Left lobe of liver (tissue), 2 donors: ENCODE data around the gene SUCLA2. TPM values are rescaled to one million over a fixed set of nuclear protein-coding genes. Genes with fewer than 3 reads are reported as not detected.
"Not testable (repeated sequence)": the region's sequence is repeated elsewhere in the genome, so short reads cannot be mapped to it uniquely, and the experiment has no call there.

ENCODE experiments used
- ATAC-seq: fragments of 200-7000 bp; cut with Tn5 transposase; one replicate; pipeline ENCODE4 v1.9.1; 2020; ENCODE audit warnings: mild to moderate bottlenecking, moderate library complexity
- DNase-seq: peaks from one replicate; pipeline ENCODE4 v3.0.0-alpha.2; 2020; ENCODE audit warnings: low spot score
- total RNA-seq: library from RNA; stranded (reverse); gene quantifications from one replicate; pipeline ENCODE4 v1.2.1, GENCODE V29; 2021
- donor health status: DM: no; HTN: no; CAD: no; lungs with moderate emphysema.
- donor health status: DM: no; HTN: yes; CAD: no.

Gene SUCLA2
- total RNA-seq, 1 donor from 2014 or later = 15.7 TPM

DNA sequence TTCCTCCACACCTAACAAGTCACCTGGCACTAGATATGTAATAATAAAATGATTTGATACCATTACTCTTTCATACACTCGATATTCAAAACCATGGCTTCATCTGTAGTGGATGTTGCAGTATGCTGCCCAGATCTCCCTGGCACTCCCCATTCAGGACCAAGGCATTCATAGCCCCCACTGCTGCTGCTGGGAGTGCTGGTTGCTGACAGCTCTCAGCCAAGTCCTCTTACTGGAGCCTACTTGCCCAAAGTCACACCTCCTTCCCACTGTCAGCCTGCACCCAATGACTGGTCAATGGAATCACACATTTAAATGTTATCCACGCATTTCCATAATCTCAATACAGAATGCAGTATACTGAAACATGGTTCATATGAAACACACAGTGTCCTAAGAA lies 3.7 kb downstream of the SUCLA2 start:
- DNase-seq (no peak), ATAC-seq (no peak)

DNA sequence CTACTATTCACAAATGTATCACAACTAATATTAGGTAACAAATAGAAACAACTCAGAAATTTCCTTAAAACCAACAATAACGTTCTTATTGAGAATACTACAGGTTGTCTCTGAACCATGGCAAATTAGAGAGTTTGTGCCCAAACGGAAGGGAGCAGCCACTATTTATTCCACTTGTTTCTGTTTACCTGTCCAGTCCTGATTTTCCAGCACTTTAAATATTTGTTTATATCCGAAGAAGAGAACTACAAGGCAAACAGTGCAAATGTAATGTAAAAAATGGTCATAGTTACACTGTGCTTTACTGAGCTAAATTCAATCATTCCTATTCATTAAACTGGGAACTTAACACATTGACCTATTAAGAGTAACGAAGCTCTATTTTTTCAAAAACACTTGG lies 9.2 kb downstream of the SUCLA2 start:
- peak; percentile 42 for ATAC-seq
- no peak for DNase-seq

DNA sequence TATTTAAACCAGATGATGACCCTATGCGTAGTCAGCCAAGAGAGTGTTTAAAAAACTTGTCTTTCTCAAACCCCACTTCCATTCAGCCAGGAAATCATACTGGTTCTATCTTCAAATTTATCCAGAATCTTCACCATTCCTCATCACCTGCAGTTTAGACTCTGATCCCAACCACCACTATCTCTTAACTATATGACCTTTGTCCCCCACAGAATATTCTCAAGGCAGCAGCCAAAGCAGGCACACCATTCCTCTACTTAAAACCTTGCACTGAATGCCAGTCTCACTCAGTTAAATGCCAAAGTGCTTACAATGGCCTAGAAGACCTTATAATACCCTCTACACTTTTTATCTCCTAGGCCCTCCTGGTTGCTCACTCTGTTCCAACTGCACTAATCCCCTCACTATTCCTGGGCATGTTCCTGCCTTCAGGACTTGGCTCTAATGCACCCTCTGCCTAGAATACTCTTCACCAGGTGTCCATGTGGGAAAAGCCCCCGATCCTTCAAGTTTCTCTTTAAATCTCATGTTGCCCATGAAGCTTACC lies 10.1 kb downstream of the SUCLA2 start:
- ATAC-seq = peak; percentile 93

DNA sequence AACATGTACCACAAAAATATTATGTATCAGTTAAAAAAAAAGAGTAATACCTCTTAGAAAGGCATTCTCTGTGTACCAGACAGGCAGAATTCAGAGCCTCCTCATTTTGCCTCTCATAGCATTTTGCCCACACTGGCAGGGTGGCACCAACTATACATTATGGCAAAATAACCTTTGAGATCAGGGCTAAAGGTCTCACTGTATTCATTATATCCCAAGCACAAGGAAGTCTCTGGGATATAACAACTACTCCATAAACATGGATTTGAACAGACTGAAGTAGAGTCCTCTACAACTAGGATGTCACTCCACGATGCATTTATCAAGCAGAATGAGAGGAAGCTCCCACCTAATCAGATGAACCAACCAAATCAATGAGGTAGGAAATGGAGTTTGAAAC lies 10.6 kb downstream of the SUCLA2 start:
- no peak for DNase-seq
- peak; percentile 48 for ATAC-seq

More for the DNA sequence above, 10.1 kb downstream of the SUCLA2 start:
- DNase-seq = no peak

DNA sequence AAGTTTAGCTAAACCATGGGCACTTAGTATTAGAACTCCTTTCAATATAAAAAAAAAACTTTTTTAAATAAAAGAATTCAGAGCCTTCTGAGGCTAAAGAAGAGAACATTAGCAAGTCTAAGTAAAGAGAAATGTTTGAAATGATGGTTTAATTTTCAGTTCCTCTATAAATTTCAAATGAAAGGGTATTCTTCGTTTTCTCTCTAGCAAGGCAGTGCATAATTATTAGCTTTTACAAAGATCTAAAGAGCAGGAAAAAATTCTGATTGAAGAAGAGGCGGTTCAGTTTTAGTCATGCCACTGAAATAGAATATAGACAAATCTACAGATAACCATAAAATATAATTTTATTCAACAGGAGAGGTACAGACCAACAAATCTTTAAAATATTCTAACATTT lies 18.0 kb downstream of the SUCLA2 start:
- DNase-seq (no peak), ATAC-seq (no peak)

DNA sequence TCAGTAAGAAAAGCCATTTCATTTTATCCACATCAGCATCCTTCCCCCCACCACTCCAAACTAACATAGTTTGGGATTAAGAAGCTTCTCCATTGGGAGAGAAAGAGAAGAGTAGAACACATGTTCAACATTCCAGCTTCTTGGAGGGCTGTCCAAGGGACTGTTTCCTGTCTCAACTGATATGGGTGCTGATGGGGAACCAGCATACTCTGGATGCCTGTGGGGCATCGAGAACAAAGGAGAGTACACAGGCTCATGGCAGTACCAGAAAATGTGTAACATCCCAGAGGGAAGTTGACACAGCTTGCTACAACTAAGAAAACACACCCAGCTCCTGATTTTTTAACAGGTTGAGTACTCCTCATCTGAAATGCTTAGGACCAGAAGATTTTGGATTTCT lies 24.7 kb downstream of the SUCLA2 start:
- DNase-seq = no peak
- ATAC-seq = no peak

DNA sequence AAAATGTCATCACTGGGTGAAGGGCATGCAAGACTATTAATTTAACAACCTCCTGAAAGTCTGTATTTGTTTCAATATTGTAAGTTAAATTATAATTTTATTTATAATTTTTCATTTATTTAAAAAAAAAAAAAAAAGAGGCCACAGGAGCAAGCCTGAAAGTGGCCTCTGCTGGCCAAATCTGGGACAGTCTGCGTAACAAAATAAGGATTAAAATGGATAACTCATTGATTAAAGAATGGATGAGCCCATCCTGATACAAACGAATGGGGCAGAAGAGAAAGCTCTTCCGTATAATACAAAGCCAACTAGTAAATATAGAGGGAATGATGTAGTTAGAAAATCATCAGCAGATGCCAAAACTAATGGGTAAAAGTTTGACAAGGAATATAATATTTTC lies 36.2 kb downstream of the SUCLA2 start:
- ATAC-seq (no peak), DNase-seq (no peak)

DNA sequence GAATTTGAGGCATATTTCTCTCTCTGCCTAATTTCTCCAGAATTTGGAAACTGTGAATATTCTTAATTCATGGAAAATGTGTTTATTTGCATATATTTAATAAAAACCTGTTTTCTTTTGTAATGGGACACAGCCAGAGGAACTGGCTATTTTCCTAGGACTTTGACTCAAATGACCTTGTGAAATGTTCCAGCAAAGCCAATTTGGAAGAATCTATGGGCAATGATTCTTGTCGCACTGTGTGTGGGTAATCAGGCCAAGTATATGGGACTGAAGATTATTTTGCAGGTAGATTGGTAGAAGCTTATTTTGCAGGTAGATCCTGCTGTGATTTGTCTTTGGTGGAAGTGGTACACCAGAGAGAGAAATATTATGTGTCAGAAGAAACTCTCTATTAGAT lies 38.8 kb downstream of the SUCLA2 start:
- no peak for DNase-seq
- ATAC-seq = peak; percentile 84

DNA sequence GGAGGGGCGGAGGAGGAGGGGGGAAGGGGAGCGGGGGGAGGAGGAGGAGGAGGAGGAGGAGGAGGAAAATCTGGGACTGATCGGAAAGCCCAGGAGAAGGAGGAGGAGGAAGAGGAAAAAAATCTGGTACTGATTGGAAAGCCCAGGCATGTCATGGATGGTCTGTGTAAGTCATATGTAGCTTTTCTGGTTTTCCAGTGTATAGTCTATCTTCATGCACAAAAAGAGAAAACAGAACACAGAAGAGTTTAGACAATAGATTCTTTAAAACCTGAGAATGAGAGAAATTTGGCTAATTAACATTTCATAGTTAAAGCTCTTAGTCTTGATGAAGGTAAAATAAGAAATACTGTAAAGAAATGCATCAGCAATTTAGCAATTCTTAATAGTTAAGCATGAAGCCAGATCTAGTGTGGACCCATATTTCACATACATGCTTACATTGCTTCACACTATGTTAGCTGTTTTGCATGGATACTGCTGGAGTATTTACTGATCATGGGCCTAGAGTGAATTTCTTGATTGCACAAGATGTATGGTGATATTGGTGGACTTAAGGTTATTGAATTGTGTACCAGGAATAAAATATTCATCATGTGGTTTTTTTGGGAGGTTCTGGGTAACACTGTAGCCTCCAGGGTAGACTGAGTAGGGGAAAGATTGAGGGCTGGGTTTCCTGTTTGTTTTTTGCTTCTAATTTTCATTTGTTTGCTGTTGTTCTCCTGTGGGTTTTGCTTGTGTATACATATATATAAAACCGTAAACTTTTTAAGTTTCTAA lies 41.4 kb downstream of the SUCLA2 start:
- no peak for ATAC-seq
- no peak for DNase-seq

DNA sequence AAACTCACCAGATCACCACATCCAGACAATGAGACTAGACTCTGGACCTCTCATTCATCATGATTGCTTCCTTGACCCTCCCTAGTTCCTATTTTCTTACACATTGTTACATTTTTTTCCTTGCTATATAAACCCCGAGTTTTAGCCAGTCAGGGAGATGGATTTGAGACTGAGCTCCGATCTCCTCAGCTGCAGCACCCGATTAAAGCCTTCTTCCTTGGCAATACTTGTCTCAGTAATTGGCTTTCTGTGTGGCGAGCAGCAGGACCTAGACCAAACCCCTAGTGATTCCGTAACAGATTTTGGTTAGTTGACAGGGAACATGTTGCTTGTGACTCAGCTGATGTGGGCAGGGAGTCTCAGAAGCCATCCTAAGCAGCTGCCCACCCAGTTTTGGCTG lies 44.0 kb downstream of the SUCLA2 start:
- ATAC-seq = no peak

DNA sequence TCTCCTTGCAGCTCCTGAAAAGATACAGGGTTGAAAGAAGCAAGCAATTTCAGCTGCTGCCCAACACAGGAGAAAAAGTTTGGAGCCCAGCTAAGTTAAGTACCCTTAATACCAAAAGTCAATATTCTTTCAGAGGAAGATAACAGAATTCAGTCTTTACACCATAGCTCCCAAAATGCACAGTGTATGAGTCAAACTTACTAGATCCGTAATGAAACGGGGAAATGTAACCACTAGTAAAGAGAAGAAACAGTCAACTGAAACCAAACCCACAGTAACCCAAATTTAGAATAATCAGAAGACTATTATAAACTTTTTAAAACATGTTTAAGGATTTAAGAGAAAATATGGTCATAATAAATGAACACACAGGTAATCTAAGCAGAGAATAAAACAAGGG lies 45.2 kb downstream of the SUCLA2 start:
- ATAC-seq (no peak), DNase-seq (no peak)

More for the DNA sequence above, 44.0 kb downstream of the SUCLA2 start:
- no peak for DNase-seq

DNA sequence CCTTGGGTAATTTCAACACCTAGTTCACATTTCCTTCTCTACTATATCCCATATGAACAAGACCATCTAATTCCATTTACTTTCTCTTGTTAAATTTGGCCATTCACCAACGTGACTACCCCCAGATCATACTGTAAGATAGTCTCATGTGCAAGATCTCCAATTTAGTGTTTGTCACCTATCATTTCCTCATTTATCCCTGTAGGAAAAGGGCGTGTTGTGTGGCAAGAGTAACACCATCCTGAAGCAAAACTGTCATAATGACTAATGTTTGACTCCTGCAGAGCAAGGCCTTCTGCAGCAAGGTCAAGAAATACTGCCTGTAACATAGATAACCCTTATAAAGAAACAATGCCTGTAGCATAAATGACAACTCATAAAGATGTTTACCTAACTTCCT lies 51.3 kb downstream of the SUCLA2 start:
- DNase-seq (no peak), ATAC-seq (no peak)

DNA sequence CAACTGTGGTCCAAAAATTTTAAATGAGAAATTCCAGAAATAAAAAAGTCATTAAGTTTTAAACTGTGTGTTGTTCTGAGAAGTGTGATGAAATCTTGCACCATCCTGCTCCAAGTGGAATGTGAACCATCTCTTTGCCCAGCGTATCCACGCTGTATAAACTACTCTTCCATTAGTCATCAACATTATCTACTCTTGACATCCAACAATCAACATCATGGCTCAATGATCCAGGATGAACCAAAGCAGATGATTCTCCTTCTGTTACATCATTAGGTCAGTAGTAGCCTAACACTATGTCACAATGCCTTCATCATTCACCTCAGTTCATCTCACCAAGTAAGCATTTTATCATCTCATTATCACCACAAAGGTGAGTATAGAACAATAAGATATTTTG lies 55.3 kb downstream of the SUCLA2 start:
- no peak for ATAC-seq
- no peak for DNase-seq

DNA sequence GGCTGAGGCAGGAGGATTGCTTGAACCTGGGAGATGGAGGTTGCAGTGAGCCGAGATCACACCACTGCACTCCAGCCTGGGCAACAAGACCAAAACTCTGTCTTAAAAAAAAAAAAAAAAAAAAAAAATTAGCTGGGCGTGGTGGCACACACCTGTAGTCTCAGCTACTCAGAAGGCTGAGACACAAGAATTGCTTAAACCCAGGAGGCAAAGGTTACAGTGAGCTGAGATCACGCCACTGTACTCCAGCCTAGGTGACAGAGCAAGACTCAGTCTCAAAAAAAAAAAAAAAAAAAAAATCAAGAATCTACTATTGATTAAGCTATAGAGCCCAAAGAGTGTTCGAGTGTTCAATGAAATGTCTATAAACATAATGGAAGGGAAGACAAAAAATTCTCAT lies 55.9 kb downstream of the SUCLA2 start:
- DNase-seq, ATAC-seq: not testable (repeated sequence)

DNA sequence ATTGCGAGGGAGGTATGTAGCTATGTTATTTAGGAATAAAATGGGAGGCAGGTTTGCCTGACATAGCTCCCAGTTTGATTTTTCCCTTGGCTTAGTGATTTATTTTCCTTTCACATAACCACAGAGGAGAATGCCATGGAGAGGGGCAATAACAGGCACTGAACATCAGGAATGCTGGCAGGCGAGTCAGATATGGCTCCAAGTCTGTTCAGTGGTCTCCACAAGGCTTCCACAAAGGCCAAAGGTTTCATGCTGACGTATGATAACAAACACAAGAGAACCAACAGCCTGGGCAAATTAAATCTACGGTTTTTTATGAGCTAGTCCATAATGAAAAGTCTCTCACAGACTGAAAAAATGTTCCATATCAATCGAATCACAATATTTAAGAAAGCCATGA lies 66.7 kb downstream of the SUCLA2 start:
- DNase-seq (no peak), ATAC-seq (no peak)

DNA sequence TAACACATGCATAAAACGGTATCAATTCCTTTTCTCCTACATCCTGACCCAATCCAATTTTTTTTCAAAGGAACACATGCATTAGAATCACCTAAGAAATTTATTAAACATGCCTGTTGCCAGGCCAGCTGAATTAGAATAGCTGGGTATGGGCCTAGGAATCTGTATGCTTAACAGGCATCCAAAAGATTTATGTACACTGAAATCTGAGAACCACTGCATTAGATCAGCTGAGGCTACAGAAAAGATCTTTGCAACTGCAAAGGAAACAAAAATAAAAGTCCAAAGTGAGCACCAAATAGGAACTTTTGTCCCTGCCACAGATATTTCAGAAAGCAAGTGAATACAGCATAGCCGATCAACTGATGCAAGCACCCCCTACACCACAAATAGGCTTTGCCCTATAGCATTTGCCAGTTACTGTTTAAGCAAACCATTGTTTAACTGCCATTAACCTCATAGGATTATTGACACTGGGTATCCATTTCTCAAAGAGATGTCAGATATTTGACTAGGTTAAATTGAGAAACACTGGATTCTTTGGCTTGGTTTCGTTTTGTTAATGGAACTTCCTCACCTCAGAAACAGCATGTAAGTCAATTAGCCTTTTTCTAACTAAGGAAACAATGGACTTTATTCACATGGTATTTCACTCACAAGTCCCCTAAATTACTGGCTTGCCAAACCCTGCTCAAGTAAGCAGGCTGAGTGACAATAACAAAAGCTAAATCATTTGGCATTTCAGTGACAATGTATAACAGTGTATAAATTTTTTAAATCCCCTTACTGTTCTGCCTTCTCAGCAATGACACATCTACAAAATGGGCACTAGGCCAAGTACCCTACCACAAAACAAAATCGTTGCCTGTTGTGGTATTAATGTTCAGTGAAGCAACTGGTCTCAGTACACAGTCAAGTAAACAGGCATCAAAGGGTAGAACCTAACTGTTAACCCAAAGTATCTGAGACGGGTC lies 67.8 kb downstream of the SUCLA2 start:
- DNase-seq (no peak), ATAC-seq (no peak)

DNA sequence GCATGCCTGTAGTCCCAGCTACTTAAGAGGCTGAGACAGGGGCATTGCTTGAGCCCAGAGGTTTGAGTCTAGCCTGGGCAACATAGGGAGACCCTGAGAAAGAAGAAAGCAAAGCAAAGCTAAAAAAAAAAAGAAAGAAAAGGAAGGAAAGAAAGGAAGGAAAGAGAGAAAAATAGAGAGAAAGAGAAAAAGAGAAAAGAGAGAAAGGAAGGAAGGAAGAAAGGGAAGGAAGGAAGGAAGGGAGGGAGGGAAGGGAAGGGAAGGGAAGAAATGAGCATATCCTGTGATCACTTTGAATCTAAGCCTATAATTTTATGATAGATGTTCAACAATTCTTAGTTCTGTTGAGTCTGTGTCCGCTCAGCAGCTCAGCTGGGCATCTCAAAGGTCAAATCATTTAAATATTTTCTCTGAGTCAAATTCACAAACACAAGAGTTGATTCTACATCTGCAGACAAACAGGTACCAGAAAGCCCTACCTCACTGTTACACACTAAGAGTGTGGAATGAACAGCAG lies 70.4 kb downstream of the SUCLA2 start:
- ATAC-seq (no peak), DNase-seq (no peak)

DNA sequence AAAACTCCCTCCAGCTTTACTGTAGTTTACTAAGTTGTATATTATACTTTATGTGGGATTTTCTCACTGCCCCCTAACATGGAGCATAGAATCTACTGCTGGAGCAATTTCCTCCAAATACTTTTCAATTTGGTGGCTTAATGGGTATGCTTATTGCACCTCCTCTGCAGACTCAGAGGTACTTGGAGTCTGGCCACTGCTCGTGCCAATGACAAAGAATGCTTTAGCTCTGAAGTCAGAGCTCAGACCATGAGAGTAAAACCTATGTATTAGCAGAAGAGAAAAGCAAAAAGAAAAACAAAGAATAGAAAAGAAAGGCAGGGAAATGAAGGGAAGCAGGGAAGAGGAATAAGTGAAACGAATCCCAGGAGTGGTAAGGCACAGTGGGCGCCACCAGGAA lies 71.9 kb downstream of the SUCLA2 start:
- DNase-seq = no peak
- no peak for ATAC-seq

DNA sequence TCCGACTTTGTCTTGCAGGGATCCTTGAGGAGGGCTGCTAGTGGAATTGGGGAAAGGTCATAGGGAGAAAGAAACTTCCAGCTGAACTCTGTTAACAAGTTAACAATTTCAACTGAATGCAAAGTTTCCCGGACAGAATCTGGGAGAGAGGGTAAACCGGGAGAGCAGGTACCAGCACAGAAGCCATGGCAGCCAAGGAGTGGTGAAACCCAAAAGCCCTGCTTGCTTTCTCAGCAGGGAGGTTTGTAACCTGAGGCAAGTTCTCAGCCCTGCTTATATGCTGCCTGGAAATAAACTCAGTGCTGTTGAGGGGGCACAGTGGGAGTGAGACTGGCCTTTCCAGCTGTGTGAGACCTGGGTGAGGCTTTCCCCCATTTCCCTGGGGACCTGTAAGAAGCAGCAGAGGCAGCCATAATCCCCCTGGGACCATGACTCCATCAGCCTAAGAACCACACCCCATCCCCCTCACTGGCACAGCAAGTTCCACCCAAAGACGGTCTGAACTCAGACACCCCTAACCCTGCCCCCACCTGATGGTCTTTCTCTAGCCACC lies 84.0 kb downstream of the SUCLA2 start:
- DNase-seq (no peak), ATAC-seq (no peak)

DNA sequence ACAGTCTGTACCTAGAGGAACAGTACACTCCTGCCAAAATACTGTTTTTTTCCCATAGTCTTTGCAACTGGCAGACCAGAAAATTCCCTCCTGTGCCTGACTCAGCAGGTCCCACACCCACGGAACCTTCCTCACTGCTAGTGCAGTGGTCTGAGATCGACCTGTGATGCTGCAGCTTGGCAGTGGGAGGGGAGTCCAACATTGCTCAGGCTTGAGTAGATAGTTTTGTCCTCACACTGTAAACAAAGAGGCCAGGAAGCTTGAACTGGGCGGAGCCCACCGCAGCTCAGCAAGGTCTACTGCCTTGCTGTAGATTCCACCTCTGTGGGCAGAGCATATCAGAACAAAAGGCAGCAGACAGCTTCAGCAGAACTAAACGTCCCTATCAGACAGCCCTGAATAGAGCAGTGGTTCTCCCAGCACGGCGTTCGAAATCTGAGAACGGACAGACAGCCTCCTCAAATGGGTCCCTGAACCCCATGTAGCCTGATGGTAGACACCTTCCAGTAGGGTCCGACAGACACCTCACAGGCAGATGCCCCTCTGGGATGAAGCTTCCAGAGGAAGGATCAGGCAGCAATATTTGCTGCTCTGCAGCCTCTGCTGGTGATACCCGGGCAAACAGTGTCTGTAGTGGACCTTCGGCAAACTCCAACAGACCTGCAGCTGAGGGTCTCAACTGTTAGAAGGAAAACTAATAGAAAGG lies 92.7 kb downstream of the SUCLA2 start:
- DNase-seq (no peak), ATAC-seq (no peak)

DNA sequence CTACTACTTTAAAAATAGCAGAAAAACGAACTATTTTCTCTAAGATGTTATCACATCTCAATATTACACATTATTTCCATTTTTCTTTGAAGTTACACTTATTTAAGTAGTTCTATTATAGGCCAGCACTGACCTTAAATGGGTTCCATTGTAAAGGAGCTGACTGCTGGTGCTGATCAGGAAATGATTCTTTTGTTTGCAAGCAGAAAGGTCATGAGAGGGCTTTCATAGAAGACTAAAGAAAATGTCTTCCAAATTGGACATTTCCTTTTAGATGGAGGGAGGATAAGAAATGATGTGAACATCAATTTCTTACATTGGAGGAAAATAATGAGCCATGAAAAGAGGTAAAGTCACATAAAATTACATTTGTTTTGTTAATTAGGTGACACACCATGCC lies 96.2 kb downstream of the SUCLA2 start:
- DNase-seq (no peak), ATAC-seq (no peak)
